Left lung (tissue), 10 donors: Measurements from ENCODE around the gene DHRS7C. TPM values are rescaled to one million over a fixed set of nuclear protein-coding genes. Genes with fewer than 3 reads are reported as not detected.

Source experiments
- ATAC-seq: fragments of 200-7000 bp; cut with Tn5 transposase; one replicate; pipeline ENCODE4 v1.9.1; 2020; ENCODE audit warnings: moderate library complexity
- DNase-seq, 4 donors: peaks; one replicate each; pipeline ENCODE4 v3.0.0-alpha.2; 2013 to 2020
- H3K27ac ChIP-seq, 2 donors: fragments of 200-600 bp; sonication (generic) in 1 of 2; one replicate each; pipeline versions ENCODE4 v1.5.0 to v1.8.0; 2020 to 2021
- H3K27me3 ChIP-seq, 2 donors: fragments of 200-600 bp; sonication (generic) in 1 of 2; one replicate each; pipeline versions ENCODE4 v1.5.0 to v1.8.0; 2020 to 2021
- H3K36me3 ChIP-seq, 2 donors: fragments of 200-600 bp; sonication (generic) in 1 of 2; one replicate each; pipeline versions ENCODE4 v1.5.0 to v1.8.0; 2020 to 2021
- H3K4me1 ChIP-seq, 2 donors: fragments of 200-600 bp; one replicate each; pipeline ENCODE4 v1.8.0; 2021
- H3K4me3 ChIP-seq, 2 donors: fragments of 200-600 bp; sonication (generic) in 1 of 2; one replicate each; pipeline versions ENCODE4 v1.5.0 to v1.8.0; 2020 to 2021; ENCODE audit warnings: mild to moderate bottlenecking in 1 of 2
- H3K9me3 ChIP-seq, 2 donors: fragments of 200-600 bp; sonication (generic) in 1 of 2; one replicate each; pipeline versions ENCODE4 v1.5.0 to v1.8.0; 2020 to 2021
- CTCF ChIP-seq, 2 donors: fragments of 200-600 bp; sonication (generic) in 1 of 2; IDR thresholded peaks; one replicate each; pipeline versions ENCODE4 v1.5.0 to v1.8.0; 2021; ENCODE audit warnings: antibody characterized with exemption in 2 of 2
- intact Hi-C, 2 donors: fragments of 100-400 bp; cut with DNase I; formaldehyde crosslinking; loops; one replicate each; pipeline versions ENCODE4 v1.11.2 to v1.14.2; 2022
- polyA plus RNA-seq, 6 donors: library from polyadenylated mRNA; unstranded; fragments of 120-200 nt; gene quantifications; one replicate each; pipeline ENCODE4 v1.2.1, GENCODE V29; 2013; ENCODE audit not compliant: insufficient read length in 6 of 6
- total RNA-seq, 2 donors: library from RNA; stranded (reverse); fragmentation: NEBNext Ultra II Directional; extraction: Animal tissue kit (Norgen Biotek cat#: 25700); gene quantifications; one replicate each; pipeline ENCODE4 v1.2.1, GENCODE V29; 2021
- donor health status: DM: no; HTN: yes; CAD: no.
- donor health status: DM: no; HTN: no; CAD: no.

Gene DHRS7C
- total and polyA plus RNA-seq, 8 donors, result 0.13 TPM; not detected in 7

- H3K36me3 ChIP-seq, result no peaks in the 10 kb centered on the region
- no peak for ATAC-seq
- TF ChIP-seq CTCF (IDR thresholded peaks at IDR 0.05), result no peak
Observed at GRCh38 chr17:9728005-9728404, 63.4 kb downstream of the DHRS7C start.

GRCh38 chr17:9726291-9726690 is 65.1 kb downstream of the DHRS7C start:
- H3K36me3 ChIP-seq, result no peaks in the 10 kb centered on the region

More at GRCh38 chr17:9728005-9728404, 63.4 kb downstream of the DHRS7C start:
- no peak overlapping the region for H3K27ac ChIP-seq
- no peak overlapping the region for H3K4me3 ChIP-seq
- no peaks in the 10 kb centered on the region for H3K9me3 ChIP-seq
- no peaks in the 10 kb centered on the region for H3K4me1 ChIP-seq
- intact Hi-C loops, result no loop called here
- DNase-seq, result no peak
- H3K27me3 ChIP-seq, result no peaks in the 10 kb centered on the region

GRCh38 chr17:9725575-9725974 is 65.8 kb downstream of the DHRS7C start:
- Histone ChIP-seq H3K4me3 (no peak overlapping the region), H3K27me3 (no peaks in the 10 kb centered on the region), H3K4me1 (no peaks in the 10 kb centered on the region), H3K9me3 (no peaks in the 10 kb centered on the region), H3K36me3 (no peaks in the 10 kb centered on the region), H3K27ac (no peak overlapping the region)
- DNase-seq (no peak), ATAC-seq (no peak)
- intact Hi-C loops, result no loop called here
- TF ChIP-seq CTCF (IDR thresholded peaks at IDR 0.05), result no peak

More at GRCh38 chr17:9726291-9726690, 65.1 kb downstream of the DHRS7C start:
- Histone ChIP-seq H3K27ac (no peak overlapping the region), H3K9me3 (no peaks in the 10 kb centered on the region), H3K4me3 (no peak overlapping the region), H3K4me1 (no peaks in the 10 kb centered on the region), H3K27me3 (no peaks in the 10 kb centered on the region)
- intact Hi-C loops, result no loop called here
- DNase-seq (no peak), ATAC-seq (no peak)
- no peak for TF ChIP-seq CTCF (IDR thresholded peaks at IDR 0.05)

Other genes with a start within 250 kb of the DHRS7C start
- gene STX8, start 215.8 kb downstream of the DHRS7C start, total RNA-seq, result 10 to 100 TPM; 51.9 to 56.1 TPM
- 10 to 100 TPM; 52.3 to 63.4 (median 58.5) TPM for gene STX8, start 215.8 kb downstream of the DHRS7C start, polyA plus RNA-seq
- 1 to 10 TPM in 1 of 2 donors, not detected in 1; 6.4 TPM for gene CFAP52, start 214.9 kb downstream of the DHRS7C start, total RNA-seq
- 10 to 100 TPM in 1 of 6 donors, 1 to 10 TPM in 5; 1.6 to 10.8 (median 5.2) TPM for gene CFAP52, start 214.9 kb downstream of the DHRS7C start, polyA plus RNA-seq
- 1 to 10 TPM; 4.9 to 6.2 TPM for gene USP43, start 146.1 kb downstream of the DHRS7C start, total RNA-seq
- gene USP43, start 146.1 kb downstream of the DHRS7C start, polyA plus RNA-seq, result 1 to 10 TPM; 2.9 to 4.8 (median 3.8) TPM
- not detected for gene GSG1L2, start 30.5 kb upstream of the DHRS7C start, total RNA-seq
- not detected for gene GSG1L2, start 30.5 kb upstream of the DHRS7C start, polyA plus RNA-seq
- 1 to 10 TPM; 1.0 to 2.5 TPM for gene GLP2R, start 34.3 kb upstream of the DHRS7C start, total RNA-seq
- gene GLP2R, start 34.3 kb upstream of the DHRS7C start, polyA plus RNA-seq, result 1 to 10 TPM in 5 of 6 donors, under 1 TPM in 1; 0.93 to 2.6 (median 2.2) TPM
- under 1 TPM; 0.47 to 0.50 TPM for gene RCVRN, start 113.7 kb upstream of the DHRS7C start, total RNA-seq
- gene RCVRN, start 113.7 kb upstream of the DHRS7C start, polyA plus RNA-seq, result under 1 TPM; 0.17 to 0.67 (median 0.29) TPM